Measurements from ENCODE around the gene KIF3B.
"Not testable (repeated sequence)": the region's sequence is repeated elsewhere in the genome, so short reads cannot be mapped to it uniquely, and the experiment has no call there.

The KIF3B gene

GRCh38 chr20:32248043-32248442 lies 29.4 kb upstream of the KIF3B start:
- DNase-seq (ENCODE audit: low read depth), result no peak

GRCh38 chr20:32249030-32249738 lies 28.3 kb upstream of the KIF3B start:
- DNase-seq (ENCODE audit: low read depth), result no peak

- DNase-seq (ENCODE audit: low read depth), result no peak
These were observed 26.0 kb upstream of the KIF3B start for GRCh38 chr20:32251470-32251869.

GRCh38 chr20:32252189-32252588 lies 25.3 kb upstream of the KIF3B start:
- peak; percentile 63 for DNase-seq (ENCODE audit: low read depth)

GRCh38 chr20:32260973-32261372 lies 16.5 kb upstream of the KIF3B start:
- not testable (repeated sequence) for DNase-seq (ENCODE audit: low read depth)

GRCh38 chr20:32261644-32262043 lies 15.8 kb upstream of the KIF3B start:
- DNase-seq (ENCODE audit: low read depth), result no peak

- no peak for DNase-seq (ENCODE audit: low read depth)
These were observed 14.0 kb upstream of the KIF3B start for GRCh38 chr20:32263398-32263954.

GRCh38 chr20:32271620-32272019 lies 5.8 kb upstream of the KIF3B start:
- DNase-seq (ENCODE audit: low read depth), result no peak

- no peak for DNase-seq (ENCODE audit: low read depth)
These were observed 3.1 kb upstream of the KIF3B start for GRCh38 chr20:32274359-32274758.

GRCh38 chr20:32275163-32275562 lies 2.3 kb upstream of the KIF3B start:
- DNase-seq (ENCODE audit: low read depth), result not testable (repeated sequence)

- no peak for DNase-seq (ENCODE audit: low read depth)
These were observed 770 bp downstream of the KIF3B start for GRCh38 chr20:32278199-32278643.

GRCh38 chr20:32281711-32282110 lies 4.3 kb downstream of the KIF3B start:
- no peak for DNase-seq (ENCODE audit: low read depth)

- DNase-seq (ENCODE audit: low read depth), result no peak
These were observed 5.0 kb downstream of the KIF3B start for GRCh38 chr20:32282461-32282860.

GRCh38 chr20:32285082-32285620 lies 7.7 kb downstream of the KIF3B start:
- DNase-seq (ENCODE audit: low read depth), result no peak

GRCh38 chr20:32285621-32286371 lies 8.3 kb downstream of the KIF3B start:
- DNase-seq (ENCODE audit: low read depth), result no peak

- no peak for DNase-seq (ENCODE audit: low read depth)
These were observed 9.8 kb downstream of the KIF3B start for GRCh38 chr20:32287231-32287638.

GRCh38 chr20:32288225-32288849 lies 10.9 kb downstream of the KIF3B start:
- no peak for DNase-seq (ENCODE audit: low read depth)

GRCh38 chr20:32289299-32289660 lies 11.8 kb downstream of the KIF3B start:
- DNase-seq (ENCODE audit: low read depth), result not testable (repeated sequence)

- no peak for DNase-seq (ENCODE audit: low read depth)
These were observed 12.4 kb downstream of the KIF3B start for GRCh38 chr20:32289661-32290431.

- DNase-seq (ENCODE audit: low read depth), result no peak
These were observed 13.7 kb downstream of the KIF3B start for GRCh38 chr20:32291166-32291565.

GRCh38 chr20:32292548-32292947 lies 15.1 kb downstream of the KIF3B start:
- no peak for DNase-seq (ENCODE audit: low read depth)

- no peak for DNase-seq (ENCODE audit: low read depth)
These were observed 16.6 kb downstream of the KIF3B start for GRCh38 chr20:32294071-32294470.
